Mammary epithelial cell (primary cell): ENCODE results near the gene CCNK.

Experiments
- EZH2 ChIP-seq: IDR thresholded peaks from 2 replicates; pipeline ENCODE4 v1.6.1; 2012; ENCODE audit warnings: low read length, inconsistent platforms, borderline replicate concordance
- TF ChIP-seq, protein P1 (sequence below), 2 donors: IDR thresholded peaks in 1 of 2; conservative IDR thresholded peaks in 1 of 2; 2 replicates each; pipeline ENCODE4 v1.5.1; 2011 to 2012; ENCODE audit warnings: inconsistent platforms in 2 of 2, low read length in 2 of 2, mild to moderate bottlenecking in 2 of 2, control low read depth in 1 of 2, low read depth in 1 of 2; ENCODE audit not compliant: insufficient read depth in 1 of 2; ENCODE audit errors: extremely low read depth in 1 of 2

GRCh38 chr14:99432485-99432884 is 48.7 kb upstream of the CCNK start:
- TF ChIP-seq, protein P1, sequence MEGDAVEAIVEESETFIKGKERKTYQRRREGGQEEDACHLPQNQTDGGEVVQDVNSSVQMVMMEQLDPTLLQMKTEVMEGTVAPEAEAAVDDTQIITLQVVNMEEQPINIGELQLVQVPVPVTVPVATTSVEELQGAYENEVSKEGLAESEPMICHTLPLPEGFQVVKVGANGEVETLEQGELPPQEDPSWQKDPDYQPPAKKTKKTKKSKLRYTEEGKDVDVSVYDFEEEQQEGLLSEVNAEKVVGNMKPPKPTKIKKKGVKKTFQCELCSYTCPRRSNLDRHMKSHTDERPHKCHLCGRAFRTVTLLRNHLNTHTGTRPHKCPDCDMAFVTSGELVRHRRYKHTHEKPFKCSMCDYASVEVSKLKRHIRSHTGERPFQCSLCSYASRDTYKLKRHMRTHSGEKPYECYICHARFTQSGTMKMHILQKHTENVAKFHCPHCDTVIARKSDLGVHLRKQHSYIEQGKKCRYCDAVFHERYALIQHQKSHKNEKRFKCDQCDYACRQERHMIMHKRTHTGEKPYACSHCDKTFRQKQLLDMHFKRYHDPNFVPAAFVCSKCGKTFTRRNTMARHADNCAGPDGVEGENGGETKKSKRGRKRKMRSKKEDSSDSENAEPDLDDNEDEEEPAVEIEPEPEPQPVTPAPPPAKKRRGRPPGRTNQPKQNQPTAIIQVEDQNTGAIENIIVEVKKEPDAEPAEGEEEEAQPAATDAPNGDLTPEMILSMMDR (conservative IDR thresholded peaks at IDR 0.05 in 1 of 2, IDR thresholded peaks at IDR 0.05 in 1 of 2; ENCODE audit: extremely low read depth in 1 of 2, insufficient read depth in 1 of 2, low read depth in 1 of 2, low read length in 2 of 2) = no peak
- no peak for TF ChIP-seq EZH2
